ENCODE measurements around the gene CCL11. TPM values are rescaled to one million over a fixed set of nuclear protein-coding genes. Genes with fewer than 3 reads are reported as not detected.

CCL11 gene
- not detected for total RNA-seq
- polyA plus RNA-seq = not detected

DNA sequence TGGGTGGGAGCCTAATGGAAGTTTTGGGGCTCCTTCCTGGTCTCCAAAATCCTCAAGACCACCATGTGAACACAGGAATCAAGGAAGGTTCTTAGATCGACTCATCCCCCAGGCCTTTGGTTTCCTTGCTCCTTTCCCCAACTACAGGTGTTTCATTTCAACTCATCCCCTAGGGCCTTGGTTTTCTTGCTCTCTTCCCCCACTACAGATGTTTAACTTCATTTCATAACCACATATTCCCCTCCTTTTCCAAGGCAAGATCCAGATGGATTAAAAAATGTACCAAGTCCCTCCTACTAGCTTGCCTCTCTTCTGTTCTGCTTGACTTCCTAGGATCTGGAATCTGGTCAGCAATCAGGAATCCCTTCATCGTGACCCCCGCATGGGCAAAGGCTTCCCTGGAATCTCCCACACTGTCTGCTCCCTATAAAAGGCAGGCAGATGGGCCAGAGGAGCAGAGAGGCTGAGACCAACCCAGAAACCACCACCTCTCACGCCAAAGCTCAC is at the start of gene CCL11:
Gene CCL11, plus strand, starts transcription at position 457 of the 507 bp plus-strand sequence. CDS start 67 bp downstream, outside the sequence.
- Mint-ChIP-seq H3K4me3 (no peak within 1 kb of the TSS), H3K9me3 (peaks cover 0 to 3% (median 0%) of the 10 kb centered on the region in 8 donors), H3K27me3 (peaks cover 17 to 31% of the 10 kb centered on the region in 2 donors), H3K36me3 (no peaks in the 10 kb centered on the region), H3K27ac (no peak within 1 kb of the TSS), H3K4me1 (no peaks in the 10 kb centered on the region)
- Histone ChIP-seq H3K9me3 (ENCODE audit: control insufficient read depth in 1 of 2, low read length in 2 of 2) (no peaks in the 10 kb centered on the region), H3K27ac (ENCODE audit: low read depth, low read length) (no peak within 1 kb of the TSS), H3K4me3 (ENCODE audit: low read length in 2 of 2) (no peak within 1 kb of the TSS), H3K27me3 (ENCODE audit: insufficient read depth, low read length) (no peaks in the 10 kb centered on the region), H3K36me3 (ENCODE audit: insufficient read depth, low read length) (no peaks in the 10 kb centered on the region), H3K4me1 (ENCODE audit: insufficient read depth, low read length) (no peaks in the 10 kb centered on the region)
- ChIA-PET POLR2A (ENCODE audit: partially characterized antibody) (no interaction called here), CTCF (ENCODE audit: partially characterized antibody) (no interaction called here)
- intact Hi-C loops (cut with micrococcal nuclease) = no loop called here
- no peak for DNase-seq

DNA sequence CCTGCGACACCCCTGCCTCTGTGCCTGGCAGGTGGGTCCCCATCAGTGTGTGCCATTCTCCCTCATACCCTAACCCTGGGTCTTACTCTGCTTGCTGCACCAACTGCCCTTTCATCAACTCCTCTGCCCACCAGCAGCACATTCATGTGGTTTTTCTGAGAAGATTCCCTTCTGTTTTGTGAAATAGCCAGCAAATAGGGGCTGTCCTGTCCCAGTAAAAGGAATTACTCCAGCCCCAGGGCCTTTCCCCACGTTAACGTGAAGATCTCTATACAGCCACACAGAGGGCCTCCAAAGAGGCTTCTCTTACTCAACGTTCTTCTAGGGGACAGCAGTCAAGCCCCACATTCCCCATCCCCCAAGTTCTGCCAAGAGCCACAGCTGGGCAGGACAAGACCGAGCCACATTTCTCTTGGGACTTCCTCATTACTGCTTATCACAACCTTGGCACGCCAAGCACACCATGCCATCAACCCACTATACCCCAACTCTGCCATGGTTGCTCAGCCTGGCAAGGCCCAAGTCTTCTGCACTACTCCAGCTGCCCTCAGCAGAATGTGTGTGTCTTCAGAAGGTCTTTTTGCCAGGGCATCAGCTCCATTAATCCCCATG is 49.2 kb upstream of the CCL11 start:
- no peaks in the 10 kb centered on the region for H3K9me3 ChIP-seq (ENCODE audit: control insufficient read depth in 1 of 2, low read length in 2 of 2)
- Mint-ChIP-seq H3K27ac (no peak overlapping the region), H3K36me3 (no peaks in the 10 kb centered on the region), H3K27me3 (peaks cover 5 to 17% of the 10 kb centered on the region in 2 donors), H3K9me3 (peaks cover 0 to 2% (median 0%) of the 10 kb centered on the region in 8 donors), H3K4me3 (no peak overlapping the region), H3K4me1 (no peaks in the 10 kb centered on the region)
- DNase-seq = no peak
- no peaks in the 10 kb centered on the region for H3K36me3 ChIP-seq (ENCODE audit: insufficient read depth, low read length)
- intact Hi-C loops (cut with micrococcal nuclease) = no loop called here
- H3K27ac ChIP-seq (ENCODE audit: low read depth, low read length) = no peak overlapping the region
- H3K4me3 ChIP-seq (ENCODE audit: low read length in 2 of 2) = no peak overlapping the region
- H3K4me1 ChIP-seq (ENCODE audit: insufficient read depth, low read length) = no peaks in the 10 kb centered on the region
- POLR2A ChIA-PET (ENCODE audit: partially characterized antibody) = no interaction called here
- no peaks in the 10 kb centered on the region for H3K27me3 ChIP-seq (ENCODE audit: insufficient read depth, low read length)
- CTCF ChIA-PET (ENCODE audit: partially characterized antibody) = no interaction called here

DNA sequence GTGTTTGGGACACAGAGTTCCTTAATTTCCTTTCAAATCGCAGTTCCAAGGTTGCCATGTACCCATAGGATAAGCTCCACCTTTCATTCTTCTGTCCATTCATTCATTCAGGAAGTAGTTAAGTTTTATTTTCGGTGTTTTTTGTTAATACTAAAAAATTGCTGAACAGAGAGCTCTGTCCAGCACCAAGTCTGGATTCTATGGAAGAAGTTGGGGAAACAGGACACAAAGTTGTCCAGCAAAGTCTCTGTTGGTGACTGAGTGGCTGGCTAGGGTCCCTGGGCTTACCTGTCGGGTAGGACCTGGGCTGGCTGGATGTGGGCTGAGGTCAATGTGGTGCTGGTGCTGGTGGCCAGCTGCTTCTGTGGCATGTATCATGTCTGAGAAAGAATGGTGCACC is 48.1 kb upstream of the CCL11 start:
- DNase-seq = no peak
- CTCF ChIA-PET (ENCODE audit: partially characterized antibody) = no interaction called here
- Histone ChIP-seq H3K9me3 (ENCODE audit: control insufficient read depth in 1 of 2, low read length in 2 of 2) (no peaks in the 10 kb centered on the region), H3K4me3 (ENCODE audit: low read length in 2 of 2) (no peak overlapping the region), H3K4me1 (ENCODE audit: insufficient read depth, low read length) (no peaks in the 10 kb centered on the region), H3K36me3 (ENCODE audit: insufficient read depth, low read length) (no peaks in the 10 kb centered on the region), H3K27me3 (ENCODE audit: insufficient read depth, low read length) (no peaks in the 10 kb centered on the region), H3K27ac (ENCODE audit: low read depth, low read length) (no peak overlapping the region)
- Mint-ChIP-seq H3K4me1 (no peaks in the 10 kb centered on the region), H3K36me3 (no peaks in the 10 kb centered on the region), H3K27ac (no peak overlapping the region), H3K9me3 (no peaks in the 10 kb centered on the region), H3K4me3 (no peak overlapping the region), H3K27me3 (peaks cover 6 to 16% of the 10 kb centered on the region in 2 donors)
- POLR2A ChIA-PET (ENCODE audit: partially characterized antibody) = no interaction called here
- intact Hi-C loops (cut with micrococcal nuclease) = no loop called here

GRCh38 chr17:34241062-34241461 is 44.5 kb upstream of the CCL11 start:
- no peak for DNase-seq
- no peak overlapping the region for H3K27ac ChIP-seq (ENCODE audit: low read depth, low read length)
- H3K4me3 Mint-ChIP-seq = no peak overlapping the region
- no peaks in the 10 kb centered on the region for H3K36me3 Mint-ChIP-seq
- no peaks in the 10 kb centered on the region for H3K27me3 ChIP-seq (ENCODE audit: insufficient read depth, low read length)
- H3K4me3 ChIP-seq (ENCODE audit: low read length in 2 of 2) = no peak overlapping the region
- intact Hi-C loops (cut with micrococcal nuclease) = no loop called here
- ChIA-PET POLR2A (ENCODE audit: partially characterized antibody) (no interaction called here), CTCF (ENCODE audit: partially characterized antibody) (no interaction called here)
- no peaks in the 10 kb centered on the region for H3K4me1 ChIP-seq (ENCODE audit: insufficient read depth, low read length)
- H3K27ac Mint-ChIP-seq = no peak overlapping the region
- H3K9me3 Mint-ChIP-seq = no peaks in the 10 kb centered on the region
- peaks cover 7 to 15% of the 10 kb centered on the region in 2 donors for H3K27me3 Mint-ChIP-seq
- no peaks in the 10 kb centered on the region for H3K9me3 ChIP-seq (ENCODE audit: control insufficient read depth in 1 of 2, low read length in 2 of 2)
- no peaks in the 10 kb centered on the region for H3K36me3 ChIP-seq (ENCODE audit: insufficient read depth, low read length)
- H3K4me1 Mint-ChIP-seq = no peaks in the 10 kb centered on the region

DNA sequence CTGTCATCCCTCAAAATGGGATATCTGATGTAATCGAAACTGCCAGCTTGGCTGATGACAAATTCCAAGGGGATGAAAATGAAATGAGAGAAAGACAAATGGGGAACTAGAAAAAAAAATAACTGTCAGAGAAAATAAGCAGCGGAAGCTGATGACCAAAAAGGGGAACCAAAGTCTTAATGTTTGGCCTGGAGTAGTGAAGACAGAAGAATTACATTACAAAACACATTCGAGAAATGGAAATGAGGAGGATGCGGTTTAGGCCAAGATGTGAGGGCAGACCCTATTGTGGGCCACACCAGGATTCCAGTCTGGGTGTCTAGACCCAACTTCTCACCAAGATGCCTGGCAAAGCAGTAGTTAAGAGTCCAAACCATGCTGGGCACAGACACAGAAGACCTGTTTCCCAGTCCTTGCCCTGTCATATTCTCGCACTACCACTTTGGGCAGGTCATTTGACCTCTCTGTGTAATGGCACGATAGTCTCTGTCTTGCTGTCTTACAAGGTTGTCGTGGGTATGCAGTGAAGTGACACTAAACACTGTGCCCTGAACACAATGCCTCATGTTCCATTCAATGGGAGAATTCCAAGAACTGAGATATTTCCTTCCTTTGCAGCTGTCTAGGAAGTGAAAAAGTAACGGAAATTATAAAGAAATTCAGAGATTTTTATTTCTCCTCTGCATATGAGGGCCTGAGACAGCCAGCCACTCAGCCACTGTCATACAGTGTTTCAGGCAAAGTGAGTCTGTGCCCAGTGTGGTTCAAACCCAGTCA is 42.8 kb upstream of the CCL11 start:
- Histone ChIP-seq H3K9me3 (ENCODE audit: control insufficient read depth in 1 of 2, low read length in 2 of 2) (no peaks in the 10 kb centered on the region), H3K27me3 (ENCODE audit: insufficient read depth, low read length) (peaks cover 7% of the 10 kb centered on the region), H3K27ac (ENCODE audit: low read depth, low read length) (no peak overlapping the region), H3K4me1 (ENCODE audit: insufficient read depth, low read length) (no peaks in the 10 kb centered on the region), H3K36me3 (ENCODE audit: insufficient read depth, low read length) (no peaks in the 10 kb centered on the region), H3K4me3 (ENCODE audit: low read length in 2 of 2) (no peak overlapping the region)
- ChIA-PET CTCF (ENCODE audit: partially characterized antibody) (no interaction called here), POLR2A (ENCODE audit: partially characterized antibody) (no interaction called here)
- no peak for DNase-seq
- Mint-ChIP-seq H3K36me3 (no peaks in the 10 kb centered on the region), H3K27ac (no peak overlapping the region), H3K4me1 (no peaks in the 10 kb centered on the region), H3K9me3 (peaks cover 0 to 3% (median 0%) of the 10 kb centered on the region in 8 donors), H3K27me3 (peaks cover 8 to 9% of the 10 kb centered on the region in 2 donors), H3K4me3 (no peak overlapping the region)
- intact Hi-C loops (cut with micrococcal nuclease) = no loop called here

GRCh38 chr17:34243364-34244320 is 41.9 kb upstream of the CCL11 start:
- Histone ChIP-seq H3K4me1 (ENCODE audit: insufficient read depth, low read length) (no peaks in the 10 kb centered on the region), H3K4me3 (ENCODE audit: low read length in 2 of 2) (no peak overlapping the region), H3K27me3 (ENCODE audit: insufficient read depth, low read length) (peaks cover 7% of the 10 kb centered on the region), H3K9me3 (ENCODE audit: control insufficient read depth in 1 of 2, low read length in 2 of 2) (no peaks in the 10 kb centered on the region), H3K36me3 (ENCODE audit: insufficient read depth, low read length) (no peaks in the 10 kb centered on the region), H3K27ac (ENCODE audit: low read depth, low read length) (no peak overlapping the region)
- ChIA-PET POLR2A (ENCODE audit: partially characterized antibody) (no interaction called here), CTCF (ENCODE audit: partially characterized antibody) (no interaction called here)
- Mint-ChIP-seq H3K27me3 (peaks cover 8 to 9% of the 10 kb centered on the region in 2 donors), H3K27ac (no peak overlapping the region), H3K4me3 (no peak overlapping the region), H3K4me1 (no peaks in the 10 kb centered on the region), H3K9me3 (peaks cover 0 to 3% (median 0%) of the 10 kb centered on the region in 8 donors), H3K36me3 (no peaks in the 10 kb centered on the region)
- intact Hi-C loops (cut with micrococcal nuclease) = no loop called here
- DNase-seq = no peak

DNA sequence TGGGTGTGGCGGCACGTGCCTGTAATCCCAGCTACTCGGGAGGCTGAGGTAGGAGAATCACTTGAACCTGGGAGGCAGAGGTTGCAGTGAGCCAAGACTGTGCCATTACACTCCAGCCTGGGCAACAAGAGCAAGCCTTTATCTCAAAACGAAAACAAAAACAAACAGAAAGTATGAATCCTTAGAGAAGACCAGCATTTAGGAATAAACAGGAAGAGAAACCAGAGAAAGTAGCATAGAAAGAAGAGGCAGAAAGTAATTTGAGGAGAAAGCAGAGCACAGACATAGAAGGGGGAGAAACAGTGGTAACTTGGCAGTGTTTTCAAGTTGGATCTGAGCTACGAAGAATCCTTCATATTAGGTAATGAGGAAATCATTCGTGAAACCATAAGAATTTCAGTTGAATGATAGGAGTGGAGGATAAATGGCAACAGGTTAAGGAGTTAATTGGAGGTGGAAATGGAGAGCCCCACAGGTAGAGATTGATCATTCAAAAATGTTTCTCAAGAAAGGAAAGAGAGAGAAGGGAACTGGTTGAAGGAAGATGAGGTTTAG is 40.1 kb upstream of the CCL11 start:
- CTCF ChIA-PET (ENCODE audit: partially characterized antibody) = interaction anchor here (1.1 kb wide), 1 partner anchor 11 kb away, joined by 3 read pairs; no protein-coding TSS in a partner anchor

More for the DNA sequence above, 40.1 kb upstream of the CCL11 start:
- Histone ChIP-seq H3K4me3 (ENCODE audit: low read length in 2 of 2) (no peak overlapping the region), H3K27me3 (ENCODE audit: insufficient read depth, low read length) (peaks cover 7% of the 10 kb centered on the region), H3K36me3 (ENCODE audit: insufficient read depth, low read length) (no peaks in the 10 kb centered on the region), H3K27ac (ENCODE audit: low read depth, low read length) (no peak overlapping the region), H3K4me1 (ENCODE audit: insufficient read depth, low read length) (no peaks in the 10 kb centered on the region), H3K9me3 (ENCODE audit: control insufficient read depth in 1 of 2, low read length in 2 of 2) (no peaks in the 10 kb centered on the region)
- POLR2A ChIA-PET (ENCODE audit: partially characterized antibody) = no interaction called here
- Mint-ChIP-seq H3K27me3 (peaks cover 4 to 7% of the 10 kb centered on the region in 2 donors), H3K36me3 (no peaks in the 10 kb centered on the region), H3K4me1 (no peaks in the 10 kb centered on the region), H3K27ac (no peak overlapping the region), H3K4me3 (no peak overlapping the region), H3K9me3 (peaks cover 0 to 3% (median 0%) of the 10 kb centered on the region in 8 donors)
- no peak for DNase-seq
- intact Hi-C loops (cut with micrococcal nuclease) = no loop called here

All from CD4-positive, alpha-beta memory T cell (primary cell).